Limb (tissue), 2 donors: ENCODE measurements around the gene SDCCAG8.
A peak's percentile ranks its signal among the peaks of the same experiment; 100 is the strongest.

Experiments used
- DNase-seq, 2 donors: peaks; one replicate each; pipeline ENCODE4 v3.0.0-alpha.2; 2016; ENCODE audit errors: extremely low spot score in 2 of 2

The SDCCAG8 gene

DNA sequence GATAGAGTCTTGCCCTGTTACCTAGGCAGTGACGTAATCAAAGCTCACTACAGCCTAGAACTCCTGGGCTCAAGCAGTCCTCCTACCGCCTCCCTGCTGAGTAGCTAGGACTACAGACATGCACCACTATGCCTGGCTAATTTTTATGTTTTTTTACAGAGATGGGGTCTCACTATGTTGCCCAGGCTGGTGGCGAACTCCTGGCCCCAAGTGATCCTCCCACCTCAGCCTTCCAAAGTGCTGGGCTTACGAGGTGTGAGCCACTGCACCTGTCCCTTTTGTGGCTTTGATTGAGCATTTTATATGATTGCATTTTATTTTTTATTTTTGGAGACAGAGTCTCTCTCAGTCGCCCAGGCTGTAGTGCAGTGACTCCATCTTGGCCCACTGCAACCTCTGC lies 25.8 kb downstream of the SDCCAG8 start:
- no peak for DNase-seq

DNA sequence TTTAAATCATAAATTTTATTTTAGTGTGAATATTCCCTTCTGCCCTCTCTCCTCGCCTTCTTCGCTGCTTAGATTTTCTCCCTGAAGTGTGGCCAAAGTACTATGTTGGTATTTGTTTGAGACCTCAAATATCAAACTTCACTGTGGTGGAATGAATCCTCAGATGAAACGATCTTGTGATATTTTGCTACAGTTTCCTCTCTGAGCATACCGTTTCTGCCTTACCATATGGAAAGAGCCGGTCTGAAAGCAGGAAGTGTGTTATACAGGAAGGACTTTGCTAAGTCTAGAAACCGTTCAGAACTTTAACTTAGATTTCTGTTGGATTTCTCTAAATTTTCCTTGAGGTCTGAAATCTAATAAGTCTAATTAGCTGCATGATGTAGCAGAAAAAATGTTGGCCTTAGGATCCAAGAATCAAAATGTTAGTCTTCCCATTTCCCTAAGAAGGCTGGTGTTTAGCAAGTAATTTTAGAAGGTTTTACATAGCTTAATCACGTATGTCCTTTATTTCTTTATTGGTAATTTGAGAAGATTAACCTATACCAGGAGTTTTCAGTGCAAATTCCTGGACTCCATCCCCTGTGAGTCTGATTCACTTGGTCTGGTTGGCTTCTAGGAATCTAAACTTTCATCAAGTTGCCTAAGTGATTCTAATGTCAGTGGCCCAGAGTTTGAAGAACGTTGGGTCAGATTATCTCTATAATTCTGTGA lies 30.7 kb downstream of the SDCCAG8 start:
- no peak for DNase-seq

DNA sequence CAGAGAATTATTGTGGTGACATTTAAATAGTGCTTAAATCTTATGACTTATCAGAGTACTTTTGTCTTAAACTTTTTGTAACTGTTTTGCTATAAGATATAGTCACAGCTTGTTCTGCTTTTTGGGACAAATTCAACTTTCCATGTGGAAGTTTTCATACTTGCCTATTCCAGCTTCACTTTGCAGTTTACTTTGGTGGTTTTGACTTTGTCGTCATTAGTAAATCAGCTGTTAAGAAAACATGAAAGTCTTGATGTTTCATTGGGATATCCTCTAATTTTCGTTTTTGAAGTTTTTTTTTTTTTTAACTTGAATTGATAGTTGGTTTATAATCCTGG lies 31.3 kb downstream of the SDCCAG8 start:
- DNase-seq, result no peak

DNA sequence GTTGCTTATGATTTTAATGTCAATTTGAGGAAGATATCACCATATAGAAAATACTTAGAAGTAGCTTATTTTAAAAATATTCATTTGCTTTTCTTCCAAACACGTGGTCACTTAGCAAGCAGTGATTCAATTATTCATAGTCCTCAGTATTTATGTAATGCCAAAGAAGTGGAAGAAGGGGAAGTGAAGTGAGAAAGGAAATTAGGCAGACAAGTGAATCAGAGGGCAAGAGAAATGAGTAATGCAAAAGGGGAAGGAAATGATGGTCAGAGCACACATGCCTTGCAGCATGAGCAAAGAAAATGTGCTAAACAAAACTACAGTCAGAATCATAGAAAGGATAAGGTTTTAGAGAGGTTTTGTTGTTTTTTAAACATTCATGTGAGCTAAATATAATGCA lies 31.8 kb downstream of the SDCCAG8 start:
- DNase-seq, result no peak

DNA sequence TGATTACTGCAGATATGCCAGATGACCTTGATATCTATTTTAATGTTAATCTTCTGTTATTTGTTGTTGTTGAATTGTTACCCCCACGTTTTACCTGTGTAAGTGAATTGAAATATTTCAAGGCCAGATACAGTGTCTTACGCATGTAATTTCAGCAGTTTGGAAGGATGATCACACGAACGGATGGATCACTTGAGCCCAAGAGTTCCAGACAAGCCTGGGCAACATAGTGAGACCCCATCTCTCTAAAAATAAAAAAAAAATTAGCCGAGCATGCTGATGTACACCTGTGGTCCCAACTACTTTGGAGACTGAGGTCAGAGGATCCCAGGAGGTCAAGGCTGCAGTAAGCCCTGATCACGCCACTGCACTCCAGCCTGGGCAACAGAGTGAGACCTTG lies 32.2 kb downstream of the SDCCAG8 start:
- DNase-seq, result no peak

DNA sequence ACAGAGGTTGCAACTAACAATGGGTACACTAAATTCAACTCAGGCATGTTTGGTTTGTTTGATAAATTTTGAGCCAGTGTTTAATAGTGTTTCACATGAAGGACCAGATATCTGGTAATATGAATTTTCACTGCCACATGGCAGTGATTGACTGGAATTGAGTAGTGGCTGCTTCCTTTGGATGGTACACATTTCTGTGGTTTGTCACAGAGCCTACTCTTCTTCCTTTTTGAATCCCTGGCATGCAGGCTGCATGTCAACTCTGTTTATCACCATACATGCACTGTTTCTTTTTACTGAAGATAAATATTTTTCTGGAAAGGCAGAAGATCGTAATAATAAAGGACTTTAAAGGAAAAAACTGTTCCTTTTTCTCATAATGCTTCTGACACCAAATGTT lies 35.5 kb downstream of the SDCCAG8 start:
- DNase-seq, result no peak

DNA sequence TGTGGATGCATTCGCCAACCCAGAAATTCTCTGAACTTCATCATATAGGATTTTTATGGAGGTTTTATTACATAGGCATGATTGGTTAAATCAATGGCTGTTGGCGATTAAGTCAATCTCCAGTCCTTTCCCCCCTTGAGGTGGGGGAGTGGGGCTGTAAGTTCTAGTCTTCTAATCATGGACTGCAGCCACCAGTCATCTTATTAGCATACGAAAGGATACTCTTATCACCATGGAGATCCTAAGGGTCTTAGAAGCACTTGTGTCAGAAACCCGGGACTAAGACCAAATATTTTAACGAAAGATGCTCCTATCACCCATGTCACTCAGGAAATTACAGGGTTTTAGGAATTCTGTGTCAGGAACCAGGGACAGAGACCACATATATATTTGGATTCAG lies 36.3 kb downstream of the SDCCAG8 start:
- no peak for DNase-seq

DNA sequence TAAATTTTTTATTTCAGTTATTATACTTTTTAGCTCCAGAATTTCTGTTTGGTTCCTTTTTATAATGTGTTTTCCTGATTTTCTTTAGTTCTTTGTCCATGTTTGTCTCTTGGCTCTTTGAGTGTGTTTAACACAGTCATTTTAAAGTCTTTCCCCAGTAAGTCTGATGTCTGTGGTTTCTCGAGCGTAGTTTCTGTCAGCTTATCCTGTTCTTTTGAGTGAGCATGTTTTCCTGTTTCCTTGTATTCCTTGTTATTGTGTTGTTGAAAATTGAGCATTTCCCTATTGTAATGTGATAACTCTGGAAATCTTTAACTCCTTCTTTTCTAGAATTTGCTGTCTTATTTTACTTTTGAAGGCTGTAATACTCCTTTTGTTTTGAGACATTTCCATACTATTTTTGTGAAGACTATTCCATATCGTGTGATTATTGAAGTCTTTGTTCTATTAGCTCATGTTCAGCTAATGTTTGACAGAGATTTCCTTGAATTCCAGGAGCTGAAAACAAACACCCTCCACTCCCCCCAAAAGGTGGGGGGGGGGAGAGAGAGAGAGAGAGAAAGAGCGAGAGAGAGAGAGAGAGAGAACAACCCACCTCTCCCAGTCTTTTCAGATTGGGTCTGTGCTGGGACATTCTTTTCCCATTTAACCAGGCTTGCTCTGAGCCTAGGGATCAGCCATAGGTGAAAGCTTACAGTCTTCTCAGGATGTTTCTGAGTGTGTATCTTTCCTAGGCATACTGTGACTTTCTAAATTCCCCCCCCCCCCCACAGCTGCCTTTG lies 38.3 kb downstream of the SDCCAG8 start:
- no peak for DNase-seq

DNA sequence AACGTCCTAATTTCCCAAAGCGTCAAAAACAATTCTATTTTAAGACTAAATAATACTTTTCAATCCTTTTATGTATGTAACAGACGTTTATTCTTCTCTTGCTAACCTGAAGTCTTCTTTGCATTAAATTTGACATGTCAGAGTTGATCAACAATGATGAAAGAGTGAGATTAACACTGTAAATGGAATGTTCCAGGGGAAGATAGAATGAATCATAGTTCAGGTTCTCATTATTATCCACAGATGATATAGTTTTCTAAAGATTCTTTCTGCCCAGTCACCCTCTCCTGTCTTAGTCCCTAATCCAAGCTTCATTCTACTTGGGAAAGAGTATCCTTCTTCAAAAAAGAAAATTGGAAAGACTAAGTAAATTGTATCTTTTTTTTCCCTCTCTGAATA lies 38.9 kb downstream of the SDCCAG8 start:
- DNase-seq, result no peak

DNA sequence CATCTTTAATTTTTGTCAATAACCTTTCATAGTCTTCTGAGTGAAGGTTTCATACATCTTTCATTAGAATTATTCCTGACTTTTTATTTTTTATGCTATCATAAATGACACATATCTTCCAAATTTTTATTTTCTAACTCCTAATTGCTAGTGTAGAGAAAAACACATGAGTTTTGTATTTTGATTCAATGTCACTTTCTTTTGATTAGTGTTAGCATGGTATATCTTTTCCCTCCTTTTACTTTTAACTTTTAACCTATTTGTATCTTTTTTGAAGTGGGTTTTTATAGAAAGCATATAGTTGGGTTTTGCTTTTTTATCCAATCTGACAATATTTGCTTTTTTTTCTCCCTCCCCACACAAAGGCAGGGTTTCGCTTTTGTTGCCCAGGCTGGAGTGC lies 43.2 kb downstream of the SDCCAG8 start:
- no peak for DNase-seq

DNA sequence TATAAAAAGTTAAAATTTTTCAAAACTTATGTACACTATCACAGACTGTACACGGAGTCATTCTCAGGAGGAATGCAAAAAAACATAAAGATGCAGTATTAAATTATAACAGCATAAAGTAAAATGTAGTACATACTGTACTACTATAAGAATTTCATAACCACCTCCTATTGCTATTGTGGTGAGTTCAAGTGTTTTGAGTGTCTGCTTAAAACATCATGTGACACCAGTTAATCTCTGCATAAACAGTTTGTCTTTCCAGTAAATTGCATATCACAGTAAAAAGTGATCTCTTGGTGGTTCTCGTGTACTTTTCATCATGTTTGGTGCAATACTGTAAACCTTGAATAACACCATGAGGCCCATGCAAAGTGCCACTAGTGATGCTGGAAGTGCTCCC lies 45.2 kb downstream of the SDCCAG8 start:
- no peak for DNase-seq

DNA sequence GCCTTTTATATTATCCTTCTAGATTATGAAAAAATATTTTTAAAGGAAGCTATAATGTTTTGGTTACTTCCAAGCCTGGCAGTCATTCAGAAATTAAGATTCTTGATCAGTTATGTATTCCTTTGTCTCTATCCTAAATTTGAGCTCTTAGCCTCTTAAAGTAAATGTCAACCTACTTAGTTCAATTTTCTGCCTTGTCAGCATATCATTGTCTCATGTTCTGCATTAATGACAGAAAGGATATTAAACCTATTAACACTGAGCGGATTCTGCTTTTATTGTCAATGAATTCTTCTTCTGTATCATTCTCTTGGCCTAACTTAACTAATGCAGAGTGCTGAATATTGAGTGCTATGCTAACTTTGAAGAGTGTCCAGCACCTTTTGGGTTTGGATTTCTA lies 56.0 kb downstream of the SDCCAG8 start:
- DNase-seq, result no peak

DNA sequence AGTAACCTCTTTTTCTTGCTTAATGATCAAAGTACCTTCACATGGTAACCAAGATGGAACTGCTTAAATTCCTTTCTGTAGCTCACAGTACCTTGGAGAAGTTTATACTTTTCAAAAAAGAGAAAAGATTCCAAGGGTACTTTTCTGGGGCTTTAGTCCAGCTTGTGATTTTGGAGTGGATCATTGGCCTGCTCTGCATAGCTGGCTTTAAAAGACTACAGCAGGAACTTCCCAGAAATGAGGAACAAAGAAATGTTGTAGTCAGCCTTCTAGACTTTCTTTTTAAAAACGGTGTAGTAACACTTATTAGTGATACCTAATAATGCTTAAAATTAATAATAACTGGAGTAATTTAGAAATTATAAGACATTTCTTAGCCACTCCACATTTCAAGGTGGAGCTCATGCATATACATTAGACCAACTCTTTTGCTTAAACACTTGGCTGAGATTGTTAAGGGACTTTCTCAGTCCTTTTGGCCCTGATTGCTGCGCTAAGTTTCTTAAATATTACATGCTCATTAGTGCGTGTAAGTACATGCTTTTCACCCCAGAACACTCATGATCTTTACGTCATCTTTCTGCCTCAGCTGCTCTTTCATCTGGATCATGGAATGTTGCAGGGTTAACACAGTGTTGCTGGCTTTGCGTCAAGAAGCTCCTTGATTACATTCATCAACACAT lies 57.3 kb downstream of the SDCCAG8 start:
- DNase-seq, result peak in 1 of 2 donors; percentile 28

DNA sequence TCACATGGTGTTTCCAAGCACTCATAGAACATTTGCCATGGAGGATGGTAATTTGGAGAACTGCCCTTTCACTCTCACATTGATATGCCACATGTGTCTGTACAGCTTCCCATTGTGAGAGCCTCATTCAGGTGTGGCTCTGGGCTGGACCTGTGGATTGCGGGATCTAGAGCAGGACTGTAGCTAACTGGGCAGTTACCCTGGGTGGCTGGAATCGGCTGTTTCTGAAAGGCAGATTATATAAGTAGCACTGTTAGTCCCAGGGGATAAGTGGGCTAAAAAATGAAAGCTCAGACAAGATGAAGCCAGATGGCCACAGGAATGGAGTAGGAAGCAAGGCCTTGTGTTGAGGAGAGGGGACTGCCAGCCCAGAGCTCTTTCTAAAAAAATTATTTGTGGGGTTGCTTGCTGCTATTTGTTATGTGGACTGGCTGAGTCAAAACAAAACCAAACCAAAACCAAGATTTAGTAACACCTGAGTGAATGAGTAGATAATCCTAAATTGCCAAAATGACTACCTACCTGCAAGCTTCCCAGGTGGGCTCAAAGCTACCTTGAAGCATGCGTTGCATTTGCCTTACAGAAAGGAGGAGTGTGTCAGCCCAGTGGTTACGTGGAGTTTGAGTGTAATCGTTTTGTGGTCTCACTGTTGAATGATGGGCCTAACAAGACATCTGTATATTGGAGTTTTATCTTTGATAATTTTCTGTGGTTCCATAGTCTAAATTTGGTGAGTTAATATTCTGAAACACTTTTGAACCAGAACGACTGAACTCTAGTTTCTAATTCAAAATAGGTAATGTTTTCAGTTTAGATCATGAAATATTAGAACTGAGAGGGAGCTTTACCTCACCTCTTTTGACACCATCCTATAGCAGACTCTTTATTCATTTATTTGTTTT lies 58.0 kb downstream of the SDCCAG8 start:
- DNase-seq, result no peak

DNA sequence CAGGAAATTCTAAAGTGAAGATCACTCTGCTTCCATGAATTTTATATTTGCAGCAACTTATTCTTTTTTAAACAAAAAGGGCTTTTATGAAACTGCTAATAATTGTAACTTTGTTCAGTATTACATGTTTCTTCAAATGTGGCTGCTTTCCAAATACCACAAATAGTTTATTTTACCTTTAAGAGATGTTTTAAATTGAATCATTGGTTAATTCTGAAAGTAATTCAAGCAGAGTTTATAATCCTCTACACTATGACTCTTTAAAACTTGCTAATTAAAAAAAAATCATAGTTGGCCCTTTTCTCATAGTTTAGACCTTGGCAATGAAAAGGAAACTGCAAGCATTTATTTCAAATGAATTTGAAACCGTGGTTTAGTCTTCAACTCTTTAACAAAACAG lies 59.6 kb downstream of the SDCCAG8 start:
- DNase-seq, result no peak

DNA sequence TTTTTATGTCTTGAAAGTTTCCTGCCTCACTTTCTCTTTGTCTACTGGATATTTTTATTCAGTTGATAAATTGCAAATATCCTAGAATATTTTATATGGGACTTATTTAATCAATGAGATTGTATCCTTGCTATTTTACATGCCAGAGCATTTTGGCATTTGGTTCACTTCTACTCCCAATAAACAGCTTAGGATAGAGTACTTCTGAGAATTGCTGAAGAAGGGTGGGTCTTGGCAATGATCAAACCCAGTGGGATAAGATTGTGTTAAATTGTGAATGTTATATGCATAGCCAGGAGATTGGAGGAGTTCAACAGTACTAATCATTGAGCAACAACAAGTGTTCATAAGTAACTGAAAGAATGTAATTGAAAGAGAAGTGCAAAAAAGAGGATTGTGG lies 60.1 kb downstream of the SDCCAG8 start:
- DNase-seq, result no peak

DNA sequence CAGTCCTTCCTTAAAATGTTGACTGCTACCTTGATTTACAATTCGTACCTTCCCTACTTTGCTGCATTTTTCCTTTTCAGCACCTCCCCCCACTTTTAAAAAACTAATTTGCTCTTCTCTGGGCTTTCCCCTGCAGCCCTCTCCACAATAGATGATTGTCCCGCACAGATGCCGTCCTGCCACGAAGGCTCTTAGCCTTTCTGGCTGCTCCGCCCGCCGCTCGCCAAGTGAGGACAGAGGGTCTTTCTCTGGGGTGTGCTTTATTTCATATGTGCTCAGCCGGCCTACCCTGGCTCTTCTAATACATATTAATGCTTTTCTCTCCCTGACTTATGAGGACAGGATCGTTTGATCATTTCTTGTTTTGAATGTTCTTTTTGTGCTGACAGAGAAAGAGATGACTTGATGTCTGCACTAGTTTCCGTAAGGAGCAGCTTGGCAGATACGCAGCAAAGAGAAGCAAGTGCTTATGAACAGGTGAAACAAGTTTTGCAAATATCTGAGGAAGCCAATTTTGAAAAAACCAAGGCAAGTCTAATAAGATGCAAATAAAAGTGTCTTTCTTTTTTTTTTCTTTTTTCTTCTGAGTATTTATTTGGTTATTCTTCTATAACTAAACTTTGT lies 60.6 kb downstream of the SDCCAG8 start:
- peak; percentile 8 to 59 for DNase-seq

DNA sequence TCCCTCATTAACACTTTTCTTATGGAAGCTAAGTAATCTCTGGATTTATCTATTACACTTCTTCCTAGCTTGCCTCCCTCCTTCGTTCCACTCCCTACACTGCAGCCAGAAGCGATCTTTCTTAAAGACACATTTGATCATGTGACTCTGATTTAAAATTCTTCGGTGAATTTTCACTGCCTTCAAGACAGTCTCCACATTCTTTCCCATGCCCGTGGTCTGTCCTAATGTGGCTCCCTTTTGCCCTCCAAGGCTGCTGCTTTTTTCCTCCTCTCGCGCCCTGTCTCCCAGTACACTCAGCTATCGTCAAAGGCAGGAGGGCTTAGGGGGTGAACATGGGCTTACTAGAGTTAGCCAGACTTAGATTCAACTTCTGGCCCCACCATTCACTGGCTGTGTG lies 64.4 kb downstream of the SDCCAG8 start:
- no peak for DNase-seq

DNA sequence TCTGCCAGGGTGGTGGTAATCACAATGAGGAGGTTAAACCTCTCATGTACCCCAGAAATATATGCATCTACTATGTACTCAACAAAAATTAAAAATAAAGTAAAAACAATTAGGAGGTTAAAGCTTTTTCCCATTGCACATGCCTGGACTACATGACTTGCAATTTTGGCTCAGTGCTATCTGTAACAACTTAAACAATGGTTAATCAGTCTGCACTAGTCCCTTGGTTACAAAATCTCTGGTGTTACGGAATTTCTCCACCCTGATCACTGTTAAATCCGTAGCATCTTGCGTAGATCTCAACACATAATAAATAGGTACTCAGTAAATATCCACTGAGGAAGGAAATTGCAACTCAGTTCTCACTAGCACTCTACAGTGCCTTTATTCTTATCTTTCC lies 66.5 kb downstream of the SDCCAG8 start:
- no peak for DNase-seq

DNA sequence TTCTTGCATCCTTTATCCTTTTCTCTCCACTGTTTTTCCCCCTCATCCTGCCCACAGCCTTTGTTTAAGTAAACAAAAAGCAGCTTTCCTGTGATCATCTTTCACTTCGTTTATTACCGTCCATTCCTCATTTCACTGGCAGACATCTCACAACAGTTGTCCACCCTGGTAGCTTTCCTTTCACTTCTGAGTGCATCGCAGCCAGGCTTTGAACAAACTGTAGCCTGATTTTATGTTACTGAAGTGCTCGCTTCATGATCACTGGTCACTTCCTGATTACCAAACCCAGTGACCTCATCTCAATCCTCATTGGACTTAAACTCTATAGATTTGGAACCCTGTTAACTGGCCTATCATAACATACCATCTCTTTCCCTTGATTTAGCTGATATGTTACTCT lies 67.7 kb downstream of the SDCCAG8 start:
- DNase-seq, result no peak

DNA sequence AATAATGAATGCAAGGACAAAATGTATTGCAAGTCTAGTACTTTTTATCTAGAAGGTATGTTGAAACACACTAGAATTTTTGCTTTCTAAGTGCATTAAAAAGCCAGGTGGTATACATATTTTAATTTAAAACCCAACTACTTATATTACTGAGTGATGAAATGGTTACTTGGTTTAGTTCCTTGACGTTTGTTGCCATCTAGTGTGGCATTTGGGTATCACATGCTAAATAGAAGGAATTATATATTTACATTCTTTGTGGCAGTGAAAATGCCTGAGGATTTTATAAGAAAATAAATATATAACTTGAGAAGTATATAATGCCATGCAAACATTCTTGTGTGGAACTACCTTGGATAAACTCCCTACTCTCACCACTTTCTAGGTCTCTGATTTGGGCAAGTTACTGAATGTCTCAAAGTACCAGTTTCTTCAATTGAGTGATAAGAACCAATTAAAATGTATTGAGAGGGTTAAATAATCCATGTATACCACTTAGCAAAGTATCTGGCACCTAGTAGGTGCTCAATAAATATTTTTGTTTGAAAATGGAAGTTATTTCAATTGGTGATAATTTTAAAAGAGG lies 69.6 kb downstream of the SDCCAG8 start:
- peak in 1 of 2 donors; percentile 79 for DNase-seq
